Activated CD8-positive, alpha-beta memory T cell treated with anti-CD3 and anti-CD28 coated beads for 48 hours (primary cell): ENCODE results near the gene HSD3B2.

Source experiments
- DNase-seq, 3 experiments: peaks; one replicate each; pipeline ENCODE4 v3.0.0-alpha.2; 2020; ENCODE audit warnings: low read depth in 2 of 3, low spot score in 2 of 3

HSD3B2 gene

DNA sequence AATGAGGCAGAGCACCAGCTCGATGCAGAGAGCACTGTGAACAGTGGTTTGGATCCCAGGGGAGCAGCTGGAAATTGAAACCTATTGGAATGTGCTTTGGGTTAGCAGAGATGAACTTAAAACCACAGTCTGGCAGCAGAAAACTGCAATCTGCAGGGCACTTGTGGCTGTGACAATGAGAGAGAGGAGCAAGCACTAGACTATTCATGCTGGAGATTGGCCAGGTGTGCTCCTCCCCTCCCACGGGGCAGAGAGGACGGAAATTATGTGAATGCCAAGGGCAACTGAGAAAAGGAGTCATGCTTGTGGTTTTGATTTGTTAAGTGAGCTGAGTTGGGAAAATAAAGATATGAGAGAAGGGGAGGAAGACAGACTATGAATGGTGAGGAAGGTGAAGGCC lies 38.1 kb downstream of the HSD3B2 start:
- no peak for DNase-seq

DNA sequence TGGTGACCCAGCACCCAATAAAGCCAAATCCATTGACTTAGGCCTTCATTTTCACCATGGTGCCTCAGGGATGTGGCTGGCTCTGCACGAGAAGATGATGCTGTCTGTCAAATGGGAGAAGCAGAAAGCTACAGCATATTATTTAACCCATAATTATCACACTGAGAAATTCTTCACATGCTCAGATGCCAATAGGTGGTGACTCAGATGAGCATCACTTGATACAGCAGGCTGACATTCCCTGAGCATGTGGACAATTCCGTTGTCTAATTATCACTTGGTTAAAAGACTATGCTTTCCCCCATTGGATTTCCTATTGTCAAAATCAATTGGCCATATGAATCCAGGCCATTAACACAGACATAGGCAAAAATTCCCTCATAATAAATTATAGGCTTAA lies 48.0 kb downstream of the HSD3B2 start:
- no peak for DNase-seq

DNA sequence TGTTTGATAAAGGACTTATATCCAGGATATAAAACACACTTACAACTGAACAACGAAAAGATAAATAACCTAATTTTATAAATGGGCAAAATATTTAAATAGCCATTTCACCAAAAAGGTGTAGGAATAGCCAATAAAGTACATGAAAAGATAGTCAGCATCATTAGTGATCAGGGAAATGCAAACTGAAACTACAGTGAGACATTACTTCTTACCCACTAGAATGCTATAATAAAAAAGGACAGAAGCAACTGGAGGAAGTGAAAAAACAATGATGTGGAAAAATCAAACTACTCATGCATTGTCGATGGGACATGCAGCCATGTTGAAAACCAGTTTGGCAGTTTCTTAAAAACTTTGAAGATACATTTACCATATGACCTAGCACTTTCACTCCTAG lies 48.6 kb downstream of the HSD3B2 start:
- no peak for DNase-seq

DNA sequence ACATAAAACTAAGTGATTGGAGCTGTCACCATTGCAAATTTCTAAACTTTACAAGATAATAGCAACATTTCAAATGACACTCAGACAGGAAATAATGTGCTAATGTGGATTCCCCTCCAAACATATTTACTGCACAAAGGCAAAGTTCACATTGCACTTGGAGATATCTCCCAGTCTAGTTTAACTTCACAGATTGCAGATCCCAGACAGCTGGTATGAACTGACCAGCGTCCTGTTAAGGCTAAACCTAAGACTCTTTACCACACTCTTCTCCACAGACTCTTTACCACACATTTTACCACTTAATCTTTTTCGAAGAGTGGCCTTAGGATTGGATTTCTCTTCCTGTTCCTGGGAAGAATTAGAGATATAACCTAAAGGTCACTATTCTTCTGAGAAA lies 51.5 kb downstream of the HSD3B2 start:
- DNase-seq: no peak

DNA sequence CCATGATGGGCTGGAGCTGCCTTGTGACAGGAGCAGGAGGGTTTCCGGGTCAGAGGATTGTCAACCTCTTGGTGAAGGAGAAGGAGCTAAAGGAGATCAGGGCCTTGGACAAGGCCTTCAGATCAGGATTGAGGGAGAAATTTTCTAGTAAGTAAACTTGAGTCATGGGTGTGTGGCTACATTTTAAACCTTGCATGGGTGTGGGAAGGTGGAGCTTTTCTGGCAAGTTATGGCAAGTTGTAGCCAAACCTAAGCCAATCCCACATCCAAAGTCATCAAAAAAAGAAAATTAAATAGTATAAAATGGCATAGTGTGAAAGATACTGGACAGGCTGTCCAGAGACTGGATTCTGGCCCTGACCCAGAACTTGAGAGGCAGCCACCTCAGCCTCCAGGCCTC lies 52.3 kb downstream of the HSD3B2 start:
- no peak for DNase-seq

DNA sequence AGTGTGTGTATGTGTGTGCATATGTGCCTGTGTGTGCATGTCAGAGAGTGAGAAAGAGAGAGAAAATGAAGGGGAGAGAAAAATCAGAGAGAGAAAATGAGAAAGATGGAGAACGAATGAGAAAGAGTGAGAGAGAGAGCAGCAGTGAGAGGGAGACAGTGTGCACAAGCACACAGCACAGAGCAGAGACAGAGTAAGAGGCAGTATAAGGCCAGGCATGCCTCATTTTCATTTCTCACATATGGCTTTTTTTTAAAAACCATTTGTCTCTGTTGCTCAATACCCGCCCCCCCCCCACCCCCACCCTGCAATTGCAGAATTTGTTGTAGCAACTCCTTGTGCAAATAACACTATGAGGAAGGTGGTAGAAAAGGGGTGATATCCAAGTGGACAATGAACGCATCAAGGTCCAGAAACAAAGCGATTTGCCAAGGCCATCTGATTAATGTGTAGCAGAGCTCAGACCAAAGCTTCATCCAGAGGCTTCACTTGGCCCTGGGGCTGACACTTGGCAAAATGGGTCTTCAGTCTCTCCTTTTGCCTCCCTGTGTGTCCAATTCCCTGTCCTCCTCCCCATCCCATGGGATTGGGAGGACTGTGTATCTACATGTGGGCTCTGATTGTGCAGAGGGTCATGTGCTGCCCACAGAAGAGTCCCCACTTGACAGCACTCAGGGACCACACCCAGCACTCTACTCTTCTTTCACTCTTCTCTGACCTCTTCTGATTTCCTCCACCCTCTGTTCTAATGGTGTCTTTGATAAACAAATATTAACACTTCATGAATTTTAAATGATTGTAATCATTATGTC lies 53.1 kb downstream of the HSD3B2 start:
- no peak for DNase-seq

DNA sequence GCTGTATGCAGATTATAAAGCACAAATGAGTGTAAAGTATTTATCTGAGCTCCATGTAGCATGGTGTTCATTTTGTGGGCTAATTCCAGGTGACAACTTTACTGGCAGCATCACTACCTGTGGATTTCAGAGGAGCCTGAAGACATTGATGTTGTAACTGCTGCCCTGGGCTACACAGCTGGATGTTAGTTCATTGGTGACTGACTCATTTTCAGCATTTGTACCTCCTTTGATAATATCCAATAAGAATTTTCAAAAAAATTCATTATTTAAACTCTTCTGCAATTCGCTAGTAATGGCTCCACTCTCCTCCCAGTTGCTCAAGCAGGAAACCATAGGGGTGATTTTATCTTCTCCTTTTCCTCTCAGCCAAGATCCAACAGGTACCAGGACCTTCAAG lies 54.8 kb downstream of the HSD3B2 start:
- no peak for DNase-seq

DNA sequence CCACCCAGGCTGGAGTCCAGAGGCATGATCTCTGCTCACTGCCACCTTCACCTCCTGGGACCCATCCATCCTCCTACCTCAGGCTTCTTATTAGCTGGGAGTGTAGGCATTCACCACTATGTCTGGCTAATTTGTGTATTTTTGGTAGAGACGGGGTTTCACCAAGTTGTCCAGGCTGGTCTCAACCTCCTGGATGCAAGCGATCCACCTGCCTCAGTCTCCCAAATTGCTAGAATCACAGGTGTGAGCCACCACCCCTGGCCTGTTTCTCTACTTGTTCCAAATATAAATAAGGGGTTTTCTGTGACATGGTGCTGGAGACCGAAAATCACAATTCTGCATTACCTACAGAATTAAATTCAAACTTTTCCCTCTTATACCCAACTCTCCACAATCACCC lies 55.4 kb downstream of the HSD3B2 start:
- no peak for DNase-seq

DNA sequence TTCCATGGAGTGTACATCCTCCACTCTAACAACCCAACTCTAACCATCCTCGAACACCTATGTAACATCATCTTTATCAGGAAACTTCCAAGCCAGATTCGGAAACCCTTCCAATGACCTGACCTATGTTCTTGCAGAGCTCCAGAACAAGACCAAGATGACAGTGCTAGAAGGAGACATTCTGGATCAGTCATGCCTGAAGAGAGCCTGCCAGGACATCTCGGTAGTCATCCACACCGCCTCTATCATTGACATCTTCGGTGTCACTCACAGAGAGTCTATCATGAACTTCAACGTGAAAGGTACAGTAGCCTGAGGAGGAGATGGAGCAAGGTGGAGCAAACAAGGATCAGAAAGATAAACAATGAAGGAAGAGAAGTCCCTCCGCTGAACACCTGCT lies 56.0 kb downstream of the HSD3B2 start:
- no peak for DNase-seq

DNA sequence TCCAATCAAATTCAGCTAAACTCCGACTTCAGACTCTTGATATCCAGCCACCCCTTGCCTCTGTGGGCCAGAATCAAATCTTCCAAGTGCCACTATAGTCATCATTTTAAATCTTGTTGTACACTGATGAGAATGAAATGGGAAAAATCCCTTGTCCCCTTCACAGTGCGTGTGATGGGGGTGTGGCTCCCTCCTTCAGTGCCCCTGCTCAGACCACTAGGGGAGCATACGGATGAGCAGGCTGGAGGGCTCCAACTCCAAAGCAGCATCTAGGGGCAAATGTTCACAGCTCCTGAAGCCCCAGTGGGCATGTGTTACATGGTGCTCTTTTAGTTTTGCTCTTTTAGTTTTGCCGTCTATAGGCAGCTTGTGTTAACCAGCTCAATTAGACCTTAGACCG lies 56.6 kb downstream of the HSD3B2 start:
- no peak for DNase-seq

DNA sequence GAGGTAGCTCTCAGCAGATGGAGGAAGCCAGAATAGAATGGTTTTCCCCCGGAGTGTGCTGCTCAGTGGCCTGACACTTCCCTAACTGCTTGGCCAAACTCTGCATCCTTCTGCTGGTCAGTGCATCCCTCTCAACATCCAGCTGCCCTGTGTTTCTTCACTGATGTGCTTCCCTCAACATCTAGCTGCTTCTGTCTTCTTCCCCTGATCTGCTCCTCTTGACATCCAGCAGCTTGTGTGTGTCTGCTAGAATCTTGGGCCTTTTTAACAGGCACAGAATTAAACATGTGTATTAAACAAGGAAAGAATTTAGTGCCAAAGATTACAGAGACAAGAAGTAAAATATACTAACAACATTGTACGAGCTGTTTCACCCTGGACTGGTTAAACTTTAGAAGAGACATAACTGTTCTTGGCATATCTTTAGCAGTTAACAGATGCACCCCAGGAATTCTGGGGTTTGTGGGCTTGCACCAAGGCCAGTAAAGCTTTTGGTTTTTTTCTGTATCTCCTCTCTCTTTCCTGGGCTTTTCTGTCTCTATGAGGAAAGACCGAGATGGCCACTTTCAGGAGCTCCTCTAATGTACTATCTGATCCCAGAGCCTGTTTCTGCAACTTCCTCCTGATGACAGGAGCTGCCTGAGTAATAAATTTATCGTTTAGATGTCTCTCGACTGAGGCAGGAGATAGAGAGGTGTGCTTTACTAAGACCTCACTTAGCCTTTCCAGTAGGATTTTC lies 57.3 kb downstream of the HSD3B2 start:
- DNase-seq: no peak
